HG03135 (cell line): ENCODE results near the gene SSUH2.

ENCODE experiments used
- ATAC-seq: cut with Tn5 transposase; IDR thresholded peaks from one replicate; pipeline ENCODE4 v1.9.1; 2021; ENCODE audit warnings: mild to moderate bottlenecking, moderate library complexity; ENCODE audit not compliant: unreplicated experiment

Gene SSUH2

GRCh38 chr3:8619548-8619947 is 25.1 kb downstream of the SSUH2 start:
- ATAC-seq, result no peak

GRCh38 chr3:8618950-8619349 is 25.6 kb downstream of the SSUH2 start:
- no peak for ATAC-seq

- no peak for ATAC-seq
These were observed 26.7 kb downstream of the SSUH2 start for GRCh38 chr3:8617921-8618320.

- no peak for ATAC-seq
These were observed 33.6 kb downstream of the SSUH2 start for GRCh38 chr3:8610951-8611350.

- no peak for ATAC-seq
These were observed 35.7 kb downstream of the SSUH2 start for GRCh38 chr3:8608791-8609467.

- ATAC-seq, result no peak
These were observed 36.4 kb downstream of the SSUH2 start for GRCh38 chr3:8608041-8608790.

GRCh38 chr3:8607234-8608040 is 37.2 kb downstream of the SSUH2 start:
- no peak for ATAC-seq

- no peak for ATAC-seq
These were observed 37.8 kb downstream of the SSUH2 start for GRCh38 chr3:8606701-8607231.

- ATAC-seq, result no peak
These were observed 39.6 kb downstream of the SSUH2 start for GRCh38 chr3:8604988-8605387.

- ATAC-seq, result no peak
These were observed 40.6 kb downstream of the SSUH2 start for GRCh38 chr3:8604006-8604405.

- ATAC-seq, result no peak
These were observed 41.4 kb downstream of the SSUH2 start for GRCh38 chr3:8603115-8603710.

- ATAC-seq, result no peak
These were observed 44.1 kb downstream of the SSUH2 start for GRCh38 chr3:8600457-8600856.

- ATAC-seq, result no peak
These were observed 45.5 kb downstream of the SSUH2 start for GRCh38 chr3:8599146-8599545.

- no peak for ATAC-seq
These were observed 47.3 kb downstream of the SSUH2 start for GRCh38 chr3:8597219-8597853.

GRCh38 chr3:8596321-8597218 is 48.0 kb downstream of the SSUH2 start:
- ATAC-seq, result no peak

- no peak for ATAC-seq
These were observed 48.9 kb downstream of the SSUH2 start for GRCh38 chr3:8595695-8596115.

- ATAC-seq, result no peak
These were observed 49.3 kb downstream of the SSUH2 start for GRCh38 chr3:8595252-8595651.

- no peak for ATAC-seq
These were observed 51.4 kb downstream of the SSUH2 start for GRCh38 chr3:8593021-8593827.
